Measurements from ENCODE around the gene CABLES2. TPM values are rescaled to one million over a fixed set of nuclear protein-coding genes. Genes with fewer than 3 reads are reported as not detected.
"Not testable (repeated sequence)": the region's sequence is repeated elsewhere in the genome, so short reads cannot be mapped to it uniquely, and the experiment has no call there.

CABLES2 gene
- total RNA-seq, 1 experiment from 2014 or later, result 9.5 TPM

GRCh38 chr20:62390317-62391164 lies 16.5 kb downstream of the CABLES2 start:
- DNase-seq (ENCODE audit: low spot score), result no peak

DNA sequence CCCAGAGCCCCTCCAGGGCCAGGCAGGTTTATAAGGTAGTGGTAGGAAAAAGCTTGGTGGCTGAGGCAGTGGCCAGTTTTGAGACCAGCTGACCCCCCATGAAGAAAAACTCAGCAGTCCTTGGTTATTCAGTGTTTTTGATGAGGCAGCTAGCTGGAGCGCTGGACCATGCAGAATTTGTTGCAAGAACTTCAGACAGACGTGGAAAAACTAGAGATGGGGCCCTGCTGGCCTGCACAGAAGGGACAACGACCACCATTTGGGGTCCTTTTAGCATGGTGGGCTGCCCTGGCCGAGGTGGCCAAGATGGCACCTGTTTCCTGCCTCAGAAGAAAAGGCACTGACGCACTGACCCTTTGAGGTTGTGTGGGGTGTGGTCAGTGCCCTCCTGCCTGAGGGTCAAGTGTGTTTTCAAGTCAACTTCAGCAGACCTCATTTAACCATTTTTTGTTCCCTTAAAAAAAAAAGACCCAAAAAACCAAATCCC lies 17.4 kb downstream of the CABLES2 start:
- no peak for DNase-seq (ENCODE audit: low spot score)

- DNase-seq (ENCODE audit: low spot score), result no peak
These were observed 18.1 kb downstream of the CABLES2 start for GRCh38 chr20:62388839-62389600.

GRCh38 chr20:62387933-62388635 lies 19.0 kb downstream of the CABLES2 start:
- DNase-seq (ENCODE audit: low spot score), result no peak

GRCh38 chr20:62387219-62387913 lies 19.7 kb downstream of the CABLES2 start:
- DNase-seq (ENCODE audit: low spot score), result no peak

DNA sequence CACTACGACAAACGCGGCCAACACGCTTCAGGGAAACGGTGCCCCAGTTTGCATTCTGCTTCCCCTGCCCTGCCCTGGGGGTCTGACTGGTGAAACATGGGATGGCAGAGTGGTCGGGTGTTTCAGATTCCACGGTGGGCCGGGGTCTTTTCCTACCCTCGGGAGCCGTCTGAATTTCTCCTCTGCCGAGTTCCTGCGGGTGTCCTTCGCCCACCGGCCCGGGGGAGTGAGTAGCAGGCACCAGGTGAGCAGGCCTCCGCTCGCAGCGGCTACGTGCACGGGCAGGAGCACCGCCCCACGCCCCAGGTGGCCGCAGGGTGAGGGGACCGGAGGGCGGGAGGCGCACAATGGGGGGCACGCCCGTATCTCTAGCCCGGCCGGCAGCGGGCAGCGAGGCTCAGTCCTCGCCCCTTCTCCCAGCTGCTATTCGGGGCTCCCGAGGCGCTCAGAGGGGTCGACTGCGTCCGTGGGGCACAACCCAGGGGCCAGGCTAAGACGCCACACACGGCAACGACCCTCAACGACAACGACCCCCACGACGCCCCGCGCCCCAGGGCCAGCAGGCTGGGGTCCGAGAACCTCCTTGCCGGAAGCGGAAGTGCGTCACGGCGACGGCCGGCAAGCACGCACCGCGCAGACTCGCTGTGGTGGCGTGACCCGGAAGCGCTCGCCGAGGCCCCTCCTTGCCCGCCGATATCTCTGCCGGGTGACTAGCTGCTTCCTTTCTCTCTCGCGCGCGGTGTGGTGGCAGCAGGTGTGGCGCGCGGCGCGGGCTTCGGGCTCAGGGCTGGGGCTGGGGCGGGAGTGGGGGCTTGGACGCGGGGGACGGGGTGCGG lies 20.5 kb downstream of the CABLES2 start, which contains the start of gene RPS21:
Gene RPS21, plus strand, starts transcription at position 721 of the 836 bp plus-strand sequence. CDS start 236 bp downstream, outside the sequence.
- peak; percentile 97 for DNase-seq (ENCODE audit: low spot score)

GRCh38 chr20:62382306-62383198 lies 24.5 kb downstream of the CABLES2 start:
- peak; percentile 98 for DNase-seq (ENCODE audit: low spot score)

GRCh38 chr20:62381842-62382241 lies 25.2 kb downstream of the CABLES2 start:
- no peak for DNase-seq (ENCODE audit: low spot score)

DNA sequence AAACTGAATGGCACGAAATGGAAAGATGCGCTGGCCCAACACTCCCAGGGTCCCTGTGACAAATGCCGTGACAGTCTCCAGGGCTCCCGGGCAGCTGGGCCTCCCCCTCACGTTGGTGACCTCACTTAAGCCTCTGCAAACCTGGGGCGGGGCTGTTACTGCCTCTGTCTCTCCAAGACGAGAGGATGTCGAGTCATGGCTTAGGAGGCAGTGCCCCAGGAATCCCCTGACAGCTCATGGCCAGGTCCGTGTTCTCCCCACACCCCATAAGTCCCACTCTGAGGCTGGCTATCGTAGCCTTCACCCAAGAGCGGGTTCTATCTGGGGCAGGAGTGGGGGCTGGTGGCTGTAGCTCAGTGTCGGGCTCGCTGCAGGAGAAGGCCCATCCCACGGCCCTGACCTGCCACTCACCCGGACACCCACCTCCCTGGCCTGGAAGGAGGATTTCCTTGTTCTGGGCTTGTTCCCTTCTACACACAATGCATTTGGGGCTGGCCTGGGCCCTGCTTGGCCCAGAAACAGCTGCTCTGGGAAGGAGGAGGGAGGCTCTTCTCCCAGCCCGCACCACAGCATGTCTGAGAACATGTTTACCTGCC lies 25.8 kb downstream of the CABLES2 start:
- no peak for DNase-seq (ENCODE audit: low spot score)

DNA sequence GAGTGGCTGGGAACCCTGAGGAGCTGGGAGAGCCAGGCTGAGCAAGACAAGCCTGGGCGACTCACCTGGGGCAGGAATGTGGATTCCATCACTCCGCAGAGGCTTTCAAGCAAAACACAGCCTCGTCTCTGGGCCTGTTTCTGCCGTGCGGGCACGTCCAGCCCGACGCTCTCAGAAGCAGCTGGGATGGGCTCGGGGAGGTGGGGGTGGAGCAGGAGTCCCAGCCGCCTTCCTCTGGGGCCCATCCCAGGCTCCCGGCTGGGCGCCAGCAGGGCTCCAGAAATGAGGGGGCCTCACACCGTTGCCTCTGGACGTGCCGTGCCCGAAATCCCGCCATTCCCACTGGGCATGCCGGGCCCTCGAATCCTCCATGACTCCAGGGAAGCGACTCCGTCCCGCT lies 28.9 kb downstream of the CABLES2 start:
- DNase-seq (ENCODE audit: low spot score), result no peak

DNA sequence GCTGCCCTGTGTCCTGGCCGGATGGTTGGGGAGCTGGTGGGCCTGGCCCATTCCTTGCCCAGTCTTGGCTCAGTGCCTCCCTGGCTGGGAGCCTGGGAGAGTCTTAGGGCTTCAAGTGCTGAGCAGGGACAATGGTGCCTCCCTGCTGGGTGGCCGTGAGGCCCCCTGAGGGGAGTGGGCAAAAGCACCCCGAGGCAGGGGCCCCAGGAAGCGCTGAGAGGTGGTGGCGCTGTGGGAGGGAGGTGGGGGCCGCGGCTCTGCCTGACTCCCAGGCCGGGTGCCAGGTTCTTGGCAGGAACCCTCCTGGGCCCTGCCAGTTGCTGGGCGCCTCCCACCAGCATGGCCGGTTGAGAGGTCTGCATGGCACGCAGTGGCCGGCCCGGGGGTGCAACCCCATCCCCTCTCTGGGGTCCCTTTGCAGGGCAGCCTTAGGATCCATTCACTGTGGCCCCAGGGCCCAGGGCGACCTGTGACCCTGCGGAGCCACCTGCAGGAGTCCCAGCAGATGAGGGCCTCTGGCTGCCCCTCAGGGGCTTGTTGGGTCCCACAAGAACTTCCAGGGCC lies 29.4 kb downstream of the CABLES2 start:
- DNase-seq (ENCODE audit: low spot score), result no peak

DNA sequence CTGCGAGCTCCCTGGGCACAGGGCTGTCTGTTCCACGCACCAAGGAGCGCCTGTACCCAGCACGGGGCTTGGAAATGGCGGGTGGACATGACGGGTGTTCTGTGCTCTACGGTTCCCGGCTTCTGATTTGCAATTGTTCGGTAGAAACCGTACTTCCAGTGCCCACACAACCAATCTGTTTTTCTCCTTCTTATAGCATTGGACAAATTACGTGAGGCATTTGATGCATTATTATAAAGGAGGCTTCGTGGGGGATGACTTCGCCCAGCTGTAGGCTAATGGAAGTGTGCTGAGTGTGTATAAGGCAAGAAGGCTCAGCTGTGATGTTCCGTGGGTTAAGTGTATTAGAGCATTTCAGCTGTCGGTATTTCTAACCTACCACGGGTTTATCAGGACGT lies 30.0 kb downstream of the CABLES2 start:
- no peak for DNase-seq (ENCODE audit: low spot score)

DNA sequence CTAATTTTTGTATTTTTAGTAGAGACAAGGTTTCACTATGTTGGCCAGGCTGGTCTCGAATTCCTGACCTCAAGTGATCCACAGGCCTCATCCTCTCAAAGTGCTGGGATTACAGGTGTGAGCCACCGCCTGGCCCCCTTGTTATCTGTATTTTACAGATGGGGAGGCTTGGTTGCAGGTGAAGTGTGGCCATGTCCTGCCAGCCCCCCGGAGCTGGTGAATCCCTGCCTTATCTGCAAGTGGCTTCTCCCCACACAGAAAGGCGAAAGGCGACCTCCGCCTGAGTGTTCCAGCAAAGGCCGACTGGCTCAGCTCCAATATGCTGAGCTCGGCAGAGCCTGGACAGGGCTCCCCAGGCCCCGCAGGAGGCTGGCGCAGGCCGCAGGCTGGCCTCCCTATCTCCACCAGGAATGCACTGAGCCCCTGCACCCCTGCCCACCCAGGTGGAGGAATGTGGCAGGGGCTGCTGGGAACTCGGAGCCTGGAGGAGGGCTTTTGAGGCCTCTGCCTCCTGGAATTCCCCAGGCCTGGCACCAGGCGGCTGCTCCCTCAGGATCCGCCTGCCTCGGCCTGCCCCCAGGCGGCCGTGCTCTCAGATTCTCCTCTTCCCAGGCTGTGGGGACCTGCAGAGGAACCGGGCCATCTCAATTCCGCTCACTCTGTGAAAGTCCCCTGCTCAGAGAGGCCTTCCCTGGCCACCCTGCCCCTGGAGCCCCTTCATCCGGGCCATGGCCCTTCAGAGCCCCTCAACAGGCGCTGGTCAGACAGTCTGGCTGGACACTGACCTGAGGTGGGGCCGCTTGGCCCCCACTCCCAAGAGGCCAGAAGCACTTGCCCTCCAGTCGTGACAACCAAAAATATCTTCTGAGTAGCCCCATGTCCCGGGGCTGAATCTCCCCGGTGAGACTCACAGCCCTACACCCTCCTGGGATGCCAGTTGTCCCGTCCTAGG lies 30.7 kb downstream of the CABLES2 start:
- DNase-seq (ENCODE audit: low spot score), result peak; percentile 96

DNA sequence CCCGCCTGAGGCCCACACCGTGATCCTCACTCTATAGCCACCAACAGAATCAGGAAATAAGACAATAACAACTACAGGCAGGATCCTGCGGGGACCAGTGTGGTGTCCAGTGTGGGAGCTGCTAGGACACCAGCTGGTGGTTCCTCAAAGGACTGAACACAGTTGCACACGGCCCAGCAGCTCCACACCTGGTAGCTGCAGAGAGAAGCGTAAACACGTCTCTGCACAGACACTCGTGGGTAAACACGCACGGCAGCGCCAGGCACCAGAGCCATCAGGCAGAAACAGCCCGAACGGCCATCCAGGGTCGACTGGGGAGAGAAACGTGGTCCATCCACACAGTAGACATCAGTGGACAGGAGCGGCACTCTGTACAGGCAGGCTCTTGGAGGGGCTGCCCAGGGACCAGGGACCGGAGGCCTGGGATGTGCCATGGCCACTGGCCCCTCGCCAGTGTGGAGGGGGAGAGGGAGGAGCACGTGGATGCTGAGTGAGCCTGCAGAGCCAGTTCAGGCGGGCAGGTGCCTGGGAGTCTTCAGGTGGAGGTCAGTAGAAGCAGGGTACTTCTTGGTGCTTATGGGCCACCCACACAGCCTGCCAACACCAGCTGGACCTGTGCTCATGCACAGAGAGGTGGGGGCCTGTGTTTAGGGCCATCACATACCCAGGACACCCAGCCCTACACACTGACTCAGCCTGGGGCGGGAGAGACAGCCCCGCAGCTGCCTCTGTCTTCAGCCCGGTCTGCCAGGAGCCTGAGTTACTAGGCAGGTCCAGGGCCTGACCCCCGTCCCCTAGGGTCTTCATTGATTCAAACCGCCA lies 32.5 kb downstream of the CABLES2 start:
- peak; percentile 40 for DNase-seq (ENCODE audit: low spot score)

GRCh38 chr20:62373631-62374179 lies 33.4 kb downstream of the CABLES2 start:
- DNase-seq (ENCODE audit: low spot score), result not testable (repeated sequence)

Data from HT-29 (cell line).